ENCODE measurements around the gene GRK2. TPM values are rescaled to one million over a fixed set of nuclear protein-coding genes. Genes with fewer than 3 reads are reported as not detected.

GRK2 gene
- total RNA-seq, 1 donor from 2014 or later = 46.8 TPM

DNA sequence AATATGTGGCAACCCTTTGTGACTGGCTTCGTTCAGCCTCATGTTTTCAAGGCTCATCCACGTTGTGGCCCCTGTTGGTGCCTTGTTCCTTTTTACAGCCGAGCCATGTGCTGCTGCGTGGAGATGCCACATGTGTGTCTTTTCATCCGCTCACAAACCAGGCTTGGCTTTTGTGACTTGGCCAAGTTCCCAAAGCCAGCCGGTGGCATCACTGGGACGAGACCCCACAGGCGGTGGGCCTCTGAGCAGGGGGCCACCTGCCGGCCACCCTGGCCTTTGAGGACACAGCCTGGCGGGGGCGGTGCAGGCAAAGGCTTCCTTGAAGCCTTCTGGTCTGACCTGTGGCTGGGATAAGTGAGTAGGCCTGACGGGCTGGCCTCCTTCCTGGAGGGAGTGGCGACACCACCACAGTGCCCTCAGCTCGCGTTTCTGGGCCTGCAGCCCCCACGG is 10.5 kb downstream of the GRK2 start:
- TF ChIP-seq, protein P1, sequence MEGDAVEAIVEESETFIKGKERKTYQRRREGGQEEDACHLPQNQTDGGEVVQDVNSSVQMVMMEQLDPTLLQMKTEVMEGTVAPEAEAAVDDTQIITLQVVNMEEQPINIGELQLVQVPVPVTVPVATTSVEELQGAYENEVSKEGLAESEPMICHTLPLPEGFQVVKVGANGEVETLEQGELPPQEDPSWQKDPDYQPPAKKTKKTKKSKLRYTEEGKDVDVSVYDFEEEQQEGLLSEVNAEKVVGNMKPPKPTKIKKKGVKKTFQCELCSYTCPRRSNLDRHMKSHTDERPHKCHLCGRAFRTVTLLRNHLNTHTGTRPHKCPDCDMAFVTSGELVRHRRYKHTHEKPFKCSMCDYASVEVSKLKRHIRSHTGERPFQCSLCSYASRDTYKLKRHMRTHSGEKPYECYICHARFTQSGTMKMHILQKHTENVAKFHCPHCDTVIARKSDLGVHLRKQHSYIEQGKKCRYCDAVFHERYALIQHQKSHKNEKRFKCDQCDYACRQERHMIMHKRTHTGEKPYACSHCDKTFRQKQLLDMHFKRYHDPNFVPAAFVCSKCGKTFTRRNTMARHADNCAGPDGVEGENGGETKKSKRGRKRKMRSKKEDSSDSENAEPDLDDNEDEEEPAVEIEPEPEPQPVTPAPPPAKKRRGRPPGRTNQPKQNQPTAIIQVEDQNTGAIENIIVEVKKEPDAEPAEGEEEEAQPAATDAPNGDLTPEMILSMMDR (conservative IDR thresholded peaks at IDR 0.05; ENCODE audit: low read depth, low read length) = no peak
- no peak for DNase-seq (ENCODE audit: low read depth)

DNA sequence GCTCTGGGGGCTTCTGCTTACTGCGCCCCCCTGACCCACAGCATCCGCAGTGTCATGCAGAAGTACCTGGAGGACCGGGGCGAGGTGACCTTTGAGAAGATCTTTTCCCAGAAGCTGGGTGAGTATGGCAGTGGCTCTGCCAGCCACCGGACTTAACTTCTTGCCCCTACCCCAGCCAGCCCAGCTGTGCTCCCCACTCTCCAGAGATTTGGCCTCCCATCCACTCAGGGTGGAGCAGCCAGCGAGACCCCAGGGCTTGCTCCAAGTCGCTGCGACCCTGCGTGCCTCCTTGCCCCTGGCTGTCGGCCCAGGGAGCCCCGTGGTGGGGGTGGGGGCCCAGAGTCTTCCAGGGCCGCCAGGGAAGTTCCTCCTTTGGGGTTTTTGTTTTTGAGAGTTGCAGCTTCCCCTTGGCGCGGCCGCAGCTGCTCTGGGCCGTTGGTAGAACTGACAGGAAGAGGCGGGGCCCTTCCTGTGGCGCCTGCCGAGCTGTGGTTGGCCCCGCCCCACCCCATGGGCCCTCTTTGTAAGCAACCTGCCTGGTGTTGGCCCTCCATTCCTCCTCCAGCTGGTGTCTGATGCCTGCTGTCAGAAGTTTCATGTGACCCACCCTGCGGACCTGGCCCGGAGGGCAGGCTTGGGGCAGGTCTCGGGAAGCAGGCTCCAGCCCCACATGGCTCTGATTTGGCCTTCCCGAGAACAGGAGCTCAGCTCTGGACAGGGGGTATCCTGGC is 11.1 kb downstream of the GRK2 start:
- TF ChIP-seq, protein P1 (conservative IDR thresholded peaks at IDR 0.05; ENCODE audit: low read depth, low read length) = no peak
- H3K4me3 ChIP-seq (ENCODE audit: low read depth, low read length) = no peak overlapping the region
- no peak for DNase-seq (ENCODE audit: low read depth)

More for the DNA sequence above, 10.5 kb downstream of the GRK2 start:
- no peak overlapping the region for H3K4me3 ChIP-seq (ENCODE audit: low read depth, low read length)

DNA sequence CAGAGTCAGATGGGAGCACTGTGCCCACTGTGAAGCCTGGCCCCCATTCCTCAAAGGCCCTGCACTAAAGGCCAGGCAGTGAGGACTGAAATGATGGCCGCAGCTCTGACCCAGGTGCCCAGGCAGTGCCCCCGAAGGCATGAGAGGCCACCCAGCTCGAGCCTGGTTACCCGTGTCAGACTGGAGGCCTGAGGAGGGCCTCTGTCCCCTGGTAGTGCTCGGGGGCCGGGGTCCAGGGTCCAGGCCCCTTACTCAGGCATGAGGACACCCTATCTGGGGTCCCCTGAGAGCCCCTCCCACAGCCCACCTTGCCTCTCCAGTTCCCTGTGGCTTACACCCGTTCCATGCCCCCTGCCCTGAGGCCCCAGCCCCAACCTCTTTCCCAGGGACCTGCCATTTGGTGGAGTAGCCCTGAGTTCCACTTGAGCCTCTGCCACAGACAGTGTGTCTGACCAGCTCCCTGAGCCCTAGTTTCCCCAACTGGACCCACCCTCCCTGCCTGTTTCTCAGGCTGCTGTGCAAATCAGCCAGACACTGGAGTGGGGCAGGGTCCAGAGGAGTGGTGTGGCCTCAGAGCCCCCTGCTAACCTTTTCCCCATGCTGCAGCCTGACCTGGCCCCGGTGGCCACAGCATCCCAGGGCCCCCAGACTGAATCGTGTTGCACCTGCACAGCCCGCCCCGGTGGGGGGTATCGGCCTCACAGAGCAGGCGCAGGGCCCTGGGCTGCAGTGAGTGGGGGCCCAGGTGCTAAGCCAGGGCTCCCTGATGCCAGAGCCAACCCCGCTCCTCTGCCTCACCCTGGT is 12.1 kb downstream of the GRK2 start:
- TF ChIP-seq, protein P1 (conservative IDR thresholded peaks at IDR 0.05; ENCODE audit: low read depth, low read length) = no peak
- H3K4me3 ChIP-seq (ENCODE audit: low read depth, low read length) = no peak overlapping the region
- no peak for DNase-seq (ENCODE audit: low read depth)

DNA sequence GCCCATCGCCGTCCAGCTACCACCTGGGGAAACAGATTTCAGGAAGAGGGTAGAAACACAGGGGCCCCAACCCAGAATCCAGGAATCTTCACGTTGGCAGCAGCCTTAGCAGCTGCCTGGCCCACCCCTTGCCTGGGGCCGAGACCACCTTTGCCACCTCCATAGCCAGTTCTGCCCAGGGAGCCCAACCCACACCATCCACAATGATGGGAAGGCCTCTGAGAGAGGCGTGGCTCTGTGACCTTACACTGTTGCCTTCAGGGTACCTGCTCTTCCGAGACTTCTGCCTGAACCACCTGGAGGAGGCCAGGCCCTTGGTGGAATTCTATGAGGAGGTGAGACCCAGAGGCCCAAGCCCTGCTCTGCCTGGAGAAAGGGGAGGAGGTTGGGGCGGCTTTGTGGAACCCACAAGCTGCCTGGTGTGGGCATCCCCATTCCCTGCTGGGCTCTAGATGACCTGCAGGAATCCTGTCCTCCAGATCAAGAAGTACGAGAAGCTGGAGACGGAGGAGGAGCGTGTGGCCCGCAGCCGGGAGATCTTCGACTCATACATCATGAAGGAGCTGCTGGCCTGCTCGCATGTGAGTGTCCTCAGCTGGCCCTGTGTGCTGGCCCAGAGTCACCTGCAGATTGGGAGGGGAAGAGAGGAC is 12.8 kb downstream of the GRK2 start:
- TF ChIP-seq, protein P1 (conservative IDR thresholded peaks at IDR 0.05; ENCODE audit: low read depth, low read length) = no peak
- no peak overlapping the region for H3K4me3 ChIP-seq (ENCODE audit: low read depth, low read length)
- no peak for DNase-seq (ENCODE audit: low read depth)

DNA sequence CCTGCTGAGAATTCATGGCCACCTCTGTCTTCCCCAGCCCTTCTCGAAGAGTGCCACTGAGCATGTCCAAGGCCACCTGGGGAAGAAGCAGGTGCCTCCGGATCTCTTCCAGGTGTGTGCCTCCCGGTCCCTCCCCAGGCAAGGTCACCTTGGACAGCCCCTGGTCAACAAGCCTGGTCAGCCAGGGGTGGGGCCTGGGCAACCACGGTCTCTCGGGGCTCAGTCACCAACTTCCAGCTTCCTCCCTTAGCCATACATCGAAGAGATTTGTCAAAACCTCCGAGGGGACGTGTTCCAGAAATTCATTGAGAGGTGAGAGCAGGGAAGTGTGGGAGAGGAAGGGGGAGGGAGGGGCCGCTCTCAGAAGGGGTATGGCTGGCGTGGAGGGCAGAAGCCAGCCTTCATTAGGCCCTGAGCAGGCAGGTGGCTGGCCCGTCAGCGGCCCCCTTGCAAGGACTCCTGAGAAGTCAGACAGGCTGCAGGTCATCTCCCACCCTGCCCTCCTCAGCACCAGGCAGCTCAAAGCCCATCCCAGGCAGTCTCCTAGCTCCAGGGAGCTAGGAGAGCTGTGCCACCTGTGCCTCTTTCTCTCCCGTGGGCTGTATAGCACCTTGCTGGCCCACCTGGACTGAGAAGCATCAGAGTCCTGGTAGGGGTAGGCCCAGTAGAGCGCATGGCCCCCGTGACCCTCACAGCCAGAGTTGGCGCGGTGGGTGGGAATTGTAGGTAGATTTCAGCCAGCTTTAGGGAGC is 13.5 kb downstream of the GRK2 start:
- TF ChIP-seq, protein P1 (conservative IDR thresholded peaks at IDR 0.05; ENCODE audit: low read depth, low read length) = no peak
- no peak overlapping the region for H3K4me3 ChIP-seq (ENCODE audit: low read depth, low read length)
- no peak for DNase-seq (ENCODE audit: low read depth)

DNA sequence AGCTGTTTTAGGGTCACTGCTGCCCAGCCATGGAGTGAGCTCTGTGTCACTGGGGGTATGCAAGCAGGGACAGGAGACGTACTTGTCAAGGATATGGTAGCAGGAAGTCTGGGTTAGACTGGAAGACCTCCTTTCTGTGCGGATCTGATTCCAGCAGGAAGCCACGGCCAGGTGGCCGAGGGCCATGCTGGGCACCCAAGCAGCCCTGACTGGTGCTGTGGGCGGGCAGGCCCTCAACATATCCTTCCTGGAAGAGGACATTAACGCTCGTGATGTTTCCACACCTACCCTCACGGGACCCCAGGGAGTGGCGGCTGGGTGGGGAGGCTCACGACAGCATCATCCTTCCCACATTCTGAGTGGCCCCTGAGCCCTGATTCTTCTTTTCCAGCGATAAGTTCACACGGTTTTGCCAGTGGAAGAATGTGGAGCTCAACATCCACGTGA is 14.1 kb downstream of the GRK2 start:
- DNase-seq (ENCODE audit: low read depth) = no peak
- TF ChIP-seq, protein P1 (conservative IDR thresholded peaks at IDR 0.05; ENCODE audit: low read depth, low read length) = no peak

More for the DNA sequence above, 14.1 kb downstream of the GRK2 start:
- no peak overlapping the region for H3K4me3 ChIP-seq (ENCODE audit: low read depth, low read length)

Measured in epithelial cell of proximal tubule (primary cell).